Motor neuron (in vitro differentiated cells): ENCODE data around the gene FAM156B. TPM values are rescaled to one million over a fixed set of nuclear protein-coding genes. Genes with fewer than 3 reads are reported as not detected.
A peak's percentile ranks its signal among the peaks of the same experiment; 100 is the strongest.
"Not testable (repeated sequence)": the region's sequence is repeated elsewhere in the genome, so short reads cannot be mapped to it uniquely, and the experiment has no call there.

Source experiments
- ATAC-seq, 8 experiments: fragments of 200-7000 bp; cut with Tn5 transposase; replicated peaks in 6 of 8; 2 replicates each; pipeline ENCODE4 v1.8.0; 2021; ENCODE audit warnings: mild to moderate bottlenecking in 8 of 8, moderate library complexity in 8 of 8
- H3K27ac ChIP-seq, 2 donors: fragments of 250-450 bp; sonication (Bioruptor Pico); 2 replicates each; pipeline ENCODE4 v1.9.0; 2021; ENCODE audit warnings: antibody characterized with exemption in 2 of 2, mild to moderate bottlenecking in 2 of 2, moderate library complexity in 1 of 2
- H3K4me1 ChIP-seq, 2 donors: fragments of 250-450 bp; sonication (Bioruptor Pico); replicated peaks in 1 of 2; 2 replicates each; pipeline ENCODE4 v1.6.1; 2021; ENCODE audit warnings: antibody characterized with exemption in 2 of 2, mild to moderate bottlenecking in 2 of 2, moderate library complexity in 1 of 2
- H3K4me3 ChIP-seq, 5 donors: fragments of 250-450 bp; sonication (Bioruptor Pico); 2 replicates each; pipeline ENCODE4 v1.9.0; 2021; ENCODE audit warnings: antibody characterized with exemption in 5 of 5, mild to moderate bottlenecking in 5 of 5, moderate library complexity in 4 of 5
- WGBS, 10 experiments: fragments of 450-650 bp; shearing (Covaris generic); methylation state at CpG; one replicate each; pipeline ENCODE4 v1.0.0; 2022; 5-methylcytosine and 5-hydroxymethylcytosine counted together
- in situ Hi-C, 9 experiments: fragments of 400-800 bp; cut with MboI; loops; one replicate each; pipeline ENCODE4 v1.15.0; 2021; ENCODE audit warnings: low sequenced_read_pairs in 9 of 9, low pct_unique_long_range_greater_than_20kb in 2 of 9; ENCODE audit not compliant: unreplicated experiment in 9 of 9
- total RNA-seq, 8 experiments: library from RNA; unstranded; fragments of 300-600 nt; gene quantifications; 2 replicates each; pipeline versions ENCODE4 v1.2.3 to v1.2.4, GENCODE V29; 2022

The FAM156B gene
- 10 to 100 TPM; 13.0 to 30.4 (median 23.3) TPM for total RNA-seq

GRCh38 chrX:52896855-52897709 is at the start of gene FAM156B:
TSS of gene FAM156B (plus strand) at chrX:52897330. CDS start at chrX:52907226, 9,896 bp downstream.
- no CpG with 5 or more reads among the region's 92 CpGs for WGBS, 10 experiments
- H3K4me3 ChIP-seq, in situ Hi-C loops, H3K27ac ChIP-seq, H3K4me1 ChIP-seq: not testable (repeated sequence)
- peak; percentile 74 to 93 (median 90) for ATAC-seq

GRCh38 chrX:52852110-52852860 is 44.8 kb upstream of the FAM156B start:
- H3K4me3 ChIP-seq = no peak overlapping the region
- ATAC-seq = no peak
- in situ Hi-C loops = no loop called here
- H3K4me1 ChIP-seq = no peaks in the 10 kb centered on the region
- 29 to 80% (median 55%) methylated on average over 1 to 7 of the region's 9 CpGs; no CpG with 5 or more reads in 4 of the 10 experiments for WGBS, 10 experiments
- no peak overlapping the region for H3K27ac ChIP-seq

GRCh38 chrX:52856991-52857525 is 40.1 kb upstream of the FAM156B start:
- WGBS, 10 experiments = 0 to 100% (median 35%) methylated on average over 1 to 4 of the region's 4 CpGs; no CpG with 5 or more reads in 7 of the 10 experiments
- in situ Hi-C loops, H3K4me3 ChIP-seq, ATAC-seq, H3K27ac ChIP-seq, H3K4me1 ChIP-seq: not testable (repeated sequence)

- 5 to 90% (median 48%) methylated on average over 1 to 6 of the region's 6 CpGs; no CpG with 5 or more reads in 3 of the 10 experiments for WGBS, 10 experiments
- no peak for ATAC-seq
- no peak overlapping the region for H3K27ac ChIP-seq
- in situ Hi-C loops = no loop called here
- no peak overlapping the region for H3K4me3 ChIP-seq
- no peaks in the 10 kb centered on the region for H3K4me1 ChIP-seq
These were observed 31.7 kb upstream of the FAM156B start for GRCh38 chrX:52865343-52865998.

- H3K4me3 ChIP-seq = no peak within 1 kb of the TSS
- no peak for ATAC-seq
- in situ Hi-C loops = no loop called here
- H3K4me1 ChIP-seq = no peaks in the 10 kb centered on the region
- H3K27ac ChIP-seq = no peak within 1 kb of the TSS
- WGBS, 10 experiments = 53 to 60% methylated on average over 1 to 2 of the region's 35 CpGs; no CpG with 5 or more reads in 8 of the 10 experiments
These were observed 29.4 kb upstream of the FAM156B start, which contains the start of gene XAGE3 for GRCh38 chrX:52867610-52868348. TSS of gene XAGE3 (minus strand) at chrX:52868083. CDS start at chrX:52867133, 950 bp downstream.

GRCh38 chrX:52870046-52870445 is 27.1 kb upstream of the FAM156B start:
- H3K27ac ChIP-seq = no peak overlapping the region
- H3K4me1 ChIP-seq = no peaks in the 10 kb centered on the region
- WGBS, 10 experiments = 0% methylated on average over 1 of the region's 1 CpG; no CpG with 5 or more reads in 8 of the 10 experiments
- no peak overlapping the region for H3K4me3 ChIP-seq
- in situ Hi-C loops = no loop called here
- ATAC-seq = peak in 2 of 8 experiments; percentile 51 to 55

- ATAC-seq, H3K27ac ChIP-seq, H3K4me1 ChIP-seq, in situ Hi-C loops, H3K4me3 ChIP-seq: not testable (repeated sequence)
These were observed 23.3 kb upstream of the FAM156B start for GRCh38 chrX:52873825-52874224.

GRCh38 chrX:52874661-52875060 is 22.5 kb upstream of the FAM156B start:
- Histone ChIP-seq H3K4me3 (no peak overlapping the region), H3K4me1 (no peaks in the 10 kb centered on the region), H3K27ac (no peak overlapping the region)
- WGBS, 10 experiments = 10 to 50% (median 40%) methylated on average over 1 to 4 of the region's 5 CpGs; no CpG with 5 or more reads in 7 of the 10 experiments
- in situ Hi-C loops = no loop called here
- no peak for ATAC-seq

GRCh38 chrX:52875436-52875835 is 21.7 kb upstream of the FAM156B start:
- H3K4me3 ChIP-seq, H3K4me1 ChIP-seq, ATAC-seq, H3K27ac ChIP-seq, in situ Hi-C loops: not testable (repeated sequence)
- no CpG with 5 or more reads among the region's 10 CpGs for WGBS, 10 experiments

GRCh38 chrX:52876386-52876785 is 20.7 kb upstream of the FAM156B start:
- H3K27ac ChIP-seq, H3K4me1 ChIP-seq, H3K4me3 ChIP-seq, ATAC-seq, in situ Hi-C loops: not testable (repeated sequence)
- no CpG with 5 or more reads among the region's 6 CpGs for WGBS, 10 experiments

GRCh38 chrX:52887459-52887858 is 9.7 kb upstream of the FAM156B start:
- H3K4me3 ChIP-seq, in situ Hi-C loops, ATAC-seq, H3K4me1 ChIP-seq, H3K27ac ChIP-seq: not testable (repeated sequence)
- WGBS, 10 experiments = no CpG with 5 or more reads among the region's 10 CpGs

- in situ Hi-C loops, H3K4me3 ChIP-seq, ATAC-seq, H3K4me1 ChIP-seq, H3K27ac ChIP-seq: not testable (repeated sequence)
- no CpG with 5 or more reads among the region's 9 CpGs for WGBS, 10 experiments
These were observed 9.0 kb upstream of the FAM156B start for GRCh38 chrX:52888090-52888489.
